Measurements from ENCODE around the gene RHOV.

GRCh38 chr15:40881351-40881750, 7.3 kb upstream of the RHOV start:
- no peak for TF ChIP-seq CTCF (conservative IDR thresholded peaks at IDR 0.05; ENCODE audit: low read length)
- TF ChIP-seq EZH2phosphoT487 (IDR thresholded peaks at IDR 0.05; ENCODE audit: borderline replicate concordance): no peak
